ENCODE results near the gene MYL9. TPM values are rescaled to one million over a fixed set of nuclear protein-coding genes. Genes with fewer than 3 reads are reported as not detected.

The MYL9 gene
- total and polyA plus RNA-seq, 10 of the 15 experiments (the other 5 are each of a cell fraction or from before 2014, with no cell fraction given), result 0.28 to 1.7 (median 0.63) TPM; not detected in 3

GRCh38 chr20:36493801-36494114, 47.6 kb upstream of the MYL9 start:
- Histone ChIP-seq H3K4me3 (no peak overlapping the region), H2AFZ (ENCODE audit: control insufficient read depth, low read depth, low read length) (no peak overlapping the region), H3K79me2 (ENCODE audit: control insufficient read depth, insufficient read depth, low read length) (peaks cover 3% of the 10 kb centered on the region; the same call in 1 of the 2 replicates), H3K27me3 (replicated peaks in 1 of 2; ENCODE audit: control insufficient read depth in 2 of 2, insufficient read depth in 2 of 2, low read length in 1 of 2) (no peaks in the 10 kb centered on the region), H3K36me3 (ENCODE audit: control insufficient read depth in 2 of 2, insufficient read depth in 2 of 2, low read length in 1 of 2) (peaks cover 8 to 15% of the 10 kb centered on the region in 2 experiments; a peak in 3 of 4 replicates), H3K9ac (ENCODE audit: control insufficient read depth, insufficient read depth, low read length) (no peak overlapping the region), H3K4me2 (ENCODE audit: control insufficient read depth, insufficient read depth) (no peak overlapping the region), H4K20me1 (ENCODE audit: control insufficient read depth, insufficient read depth) (no peaks in the 10 kb centered on the region; the same call in 1 of the 2 replicates), H3K4me1 (ENCODE audit: control insufficient read depth, insufficient read depth, low read length) (peaks cover 21% of the 10 kb centered on the region), H3K27ac (ENCODE audit: control insufficient read depth, insufficient read depth) (no peak overlapping the region), H3K9me3 (replicated peaks; ENCODE audit: control insufficient read depth, insufficient read depth, low read length) (no peaks in the 10 kb centered on the region)
- DNase-seq (ENCODE audit: low read depth, low spot score) (no peak), FAIRE-seq (no peak), ATAC-seq (no peak)
- BruUV-seq (replicated peaks), result no TSS peak
- CTCF ChIA-PET, result interaction anchor here (0.6 to 2.0 kb wide), 6 partner anchors 8 to 413 kb away, joined by 3 to 10 read pairs (median 4); no protein-coding TSS in a partner anchor
- WGBS (ENCODE audit: insufficient coverage, insufficient replicate concordance, low lambda C conversion rate, missing lambda C conversion rate), result 81% methylated on average over 7 of the region's 7 CpGs
- SMC1A ChIA-PET (ENCODE audit: uncharacterized antibody, unreplicated experiment), result interaction anchor here (0.6 to 1.0 kb wide), 2 partner anchors 30 to 455 kb away, joined by 3 read pairs; no protein-coding TSS in a partner anchor
- RAD21 ChIA-PET (ENCODE audit: unreplicated experiment), result no interaction called here
- in situ Hi-C loops (cut with MboI) (no loop called here), intact Hi-C loops (cut with micrococcal nuclease; ENCODE audit: unreplicated experiment) (no loop called here)
- TF ChIP-seq EP300 (IDR thresholded peaks at IDR 0.05; ENCODE audit: borderline replicate concordance in 1 of 2, control insufficient read depth in 1 of 2, low read depth in 2 of 2, low read length in 2 of 2) (no peak), CEBPB (IDR thresholded peaks at IDR 0.05; ENCODE audit: borderline replicate concordance in 1 of 2, low read depth in 2 of 2, low read length in 2 of 2) (no peak), PKNOX1 (IDR thresholded peaks at IDR 0.05) (no peak), SMAD5 (IDR thresholded peaks at IDR 0.05; ENCODE audit: low read depth) (no peak), ZNF384 (IDR thresholded peaks at IDR 0.05; ENCODE audit: borderline replicate concordance, low read depth, low read length) (no peak), TCF7 (IDR thresholded peaks at IDR 0.05; ENCODE audit: borderline replicate concordance) (no peak), MYB (IDR thresholded peaks at IDR 0.05; ENCODE audit: borderline replicate concordance, low read depth, low read length) (no peak)
- POLR2A ChIA-PET, result no interaction called here

Data from GM12878 (cell line).